Gastrocnemius medialis (tissue), 4 donors: ENCODE measurements around the gene CHD6.

Experiments
- POLR2A ChIP-seq, 2 donors: fragments of 450-650 bp; IDR thresholded peaks; one replicate each; pipeline ENCODE4 v1.6.1; 2017; ENCODE audit warnings: antibody characterized with exemption in 2 of 2, mild to moderate bottlenecking in 2 of 2, moderate library complexity in 2 of 2
- TF ChIP-seq, protein P1 (sequence below), 5 experiments: fragments of 450-650 bp in 3 of 5; fragments of 200-600 bp in 2 of 5; sonication (generic) in 2 of 5; IDR thresholded peaks in 4 of 5; conservative IDR thresholded peaks in 1 of 5; 1 replicate in 4 of 5; 2 replicates in 1 of 5; pipeline ENCODE4 v1.5.1; 2016 to 2019; ENCODE audit warnings: antibody characterized with exemption in 5 of 5, mild to moderate bottlenecking in 3 of 5, moderate library complexity in 3 of 5

DNA sequence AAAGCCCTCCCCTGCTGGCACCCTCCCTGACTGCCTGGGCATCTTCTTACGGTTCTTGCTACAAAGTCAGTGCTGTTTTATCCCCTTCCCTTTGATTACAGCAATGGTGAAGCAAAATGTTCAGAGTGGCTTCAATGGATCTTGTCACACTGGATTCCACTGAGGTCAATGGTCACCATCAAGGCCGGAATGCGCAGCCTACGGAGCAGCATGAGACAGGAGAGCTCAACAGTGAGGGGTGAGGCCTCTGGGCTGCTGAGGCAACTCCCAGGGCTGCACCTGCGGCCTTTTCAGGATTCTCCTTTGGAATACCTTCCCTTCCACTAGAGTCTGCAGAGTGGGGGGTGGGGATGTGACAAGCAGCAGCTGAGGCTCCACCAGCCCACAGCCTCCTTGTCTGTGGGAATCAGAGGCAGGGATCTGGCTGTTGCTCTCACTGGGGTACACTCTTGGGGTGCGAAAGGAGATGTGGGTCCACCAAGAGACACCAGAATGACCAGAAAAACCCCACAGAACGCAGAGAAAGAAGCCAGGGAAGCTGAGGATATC lies 211.2 kb downstream of the CHD6 start:
- TF ChIP-seq, protein P1, sequence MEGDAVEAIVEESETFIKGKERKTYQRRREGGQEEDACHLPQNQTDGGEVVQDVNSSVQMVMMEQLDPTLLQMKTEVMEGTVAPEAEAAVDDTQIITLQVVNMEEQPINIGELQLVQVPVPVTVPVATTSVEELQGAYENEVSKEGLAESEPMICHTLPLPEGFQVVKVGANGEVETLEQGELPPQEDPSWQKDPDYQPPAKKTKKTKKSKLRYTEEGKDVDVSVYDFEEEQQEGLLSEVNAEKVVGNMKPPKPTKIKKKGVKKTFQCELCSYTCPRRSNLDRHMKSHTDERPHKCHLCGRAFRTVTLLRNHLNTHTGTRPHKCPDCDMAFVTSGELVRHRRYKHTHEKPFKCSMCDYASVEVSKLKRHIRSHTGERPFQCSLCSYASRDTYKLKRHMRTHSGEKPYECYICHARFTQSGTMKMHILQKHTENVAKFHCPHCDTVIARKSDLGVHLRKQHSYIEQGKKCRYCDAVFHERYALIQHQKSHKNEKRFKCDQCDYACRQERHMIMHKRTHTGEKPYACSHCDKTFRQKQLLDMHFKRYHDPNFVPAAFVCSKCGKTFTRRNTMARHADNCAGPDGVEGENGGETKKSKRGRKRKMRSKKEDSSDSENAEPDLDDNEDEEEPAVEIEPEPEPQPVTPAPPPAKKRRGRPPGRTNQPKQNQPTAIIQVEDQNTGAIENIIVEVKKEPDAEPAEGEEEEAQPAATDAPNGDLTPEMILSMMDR (IDR thresholded peaks at IDR 0.05 in 4 of 5, conservative IDR thresholded peaks at IDR 0.05 in 1 of 5): no peak
- TF ChIP-seq POLR2A (IDR thresholded peaks at IDR 0.05): no peak
